Erythroblast (primary cell): ENCODE results near the gene ARHGAP40.

ENCODE experiments used
- DNase-seq, 2 experiments: peaks; one replicate each; lab custom pipeline; 2025; lab: John Stamatoyannopoulos, UW
- GATA1 ChIP-seq: IDR thresholded peaks from 2 replicates; pipeline ENCODE4 v1.6.1; 2011; ENCODE audit warnings: low read depth, mild to moderate bottlenecking, control low read depth, low read length, moderate library complexity
- POLR2A ChIP-seq: IDR thresholded peaks from 2 replicates; pipeline ENCODE4 v1.6.1; 2011; ENCODE audit warnings: mild to moderate bottlenecking, low read length

Gene ARHGAP40

DNA sequence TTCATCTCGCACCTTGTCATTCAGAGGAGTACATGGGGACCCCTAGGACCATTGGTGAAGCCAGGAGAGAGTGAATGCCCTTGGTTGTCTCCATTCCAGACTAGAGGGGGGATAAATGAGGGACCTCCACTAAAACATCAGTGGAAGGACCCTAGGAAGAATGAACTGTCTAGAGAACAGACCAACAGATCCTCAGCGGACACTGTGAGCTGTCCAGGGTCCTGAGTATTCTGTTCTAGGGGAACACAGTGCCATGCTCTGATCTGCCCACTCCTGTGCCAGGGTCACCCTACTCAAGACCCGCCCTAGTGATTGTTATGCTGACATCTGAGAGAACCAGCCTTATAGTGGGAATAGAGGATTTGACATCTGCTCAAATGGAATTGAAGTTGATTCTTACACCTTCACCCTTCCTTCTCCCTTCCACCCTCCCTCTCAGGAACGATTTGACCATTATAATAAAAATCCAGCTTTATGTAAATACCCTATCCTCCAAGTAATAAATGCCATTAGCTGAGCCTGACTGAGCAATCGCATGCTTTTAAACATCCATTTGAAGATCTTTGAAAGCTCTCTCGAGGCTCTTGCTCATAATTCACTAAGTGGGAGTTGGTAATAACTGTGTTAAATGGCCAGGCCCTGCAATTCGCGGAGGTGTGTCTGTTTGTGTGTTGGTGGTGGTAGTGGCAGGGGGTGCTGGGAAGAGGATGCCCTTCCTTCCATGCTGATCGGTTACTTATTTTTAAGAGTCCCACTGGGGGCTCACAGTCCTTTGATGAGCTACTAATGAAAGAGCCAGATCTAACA, 79.1 kb downstream of the ARHGAP40 start:
- peak; percentile 29 to 48 for DNase-seq

DNA sequence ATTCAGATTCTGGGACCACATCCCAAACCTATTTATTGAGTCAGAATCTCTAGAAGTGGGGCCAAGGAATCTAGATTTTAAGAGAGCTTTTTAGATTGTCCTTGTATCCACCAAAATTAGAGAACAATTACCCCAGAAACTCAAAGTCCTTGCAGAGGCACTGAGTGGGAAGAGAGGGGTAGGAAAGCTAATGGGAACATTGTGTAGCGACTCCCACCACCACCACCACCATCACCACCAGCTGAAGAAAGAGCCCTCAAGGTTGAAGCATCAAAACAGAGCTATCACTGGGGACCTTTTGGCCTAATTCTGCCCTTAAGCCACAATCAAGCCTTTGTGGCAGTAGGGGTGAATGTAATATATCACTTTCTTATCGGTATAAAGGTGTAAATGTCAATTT, 83.7 kb downstream of the ARHGAP40 start:
- DNase-seq: no peak
- TF ChIP-seq POLR2A: no peak
- TF ChIP-seq GATA1: no peak

More for the DNA sequence above, 79.1 kb downstream of the ARHGAP40 start:
- TF ChIP-seq POLR2A: no peak
- no peak for TF ChIP-seq GATA1

DNA sequence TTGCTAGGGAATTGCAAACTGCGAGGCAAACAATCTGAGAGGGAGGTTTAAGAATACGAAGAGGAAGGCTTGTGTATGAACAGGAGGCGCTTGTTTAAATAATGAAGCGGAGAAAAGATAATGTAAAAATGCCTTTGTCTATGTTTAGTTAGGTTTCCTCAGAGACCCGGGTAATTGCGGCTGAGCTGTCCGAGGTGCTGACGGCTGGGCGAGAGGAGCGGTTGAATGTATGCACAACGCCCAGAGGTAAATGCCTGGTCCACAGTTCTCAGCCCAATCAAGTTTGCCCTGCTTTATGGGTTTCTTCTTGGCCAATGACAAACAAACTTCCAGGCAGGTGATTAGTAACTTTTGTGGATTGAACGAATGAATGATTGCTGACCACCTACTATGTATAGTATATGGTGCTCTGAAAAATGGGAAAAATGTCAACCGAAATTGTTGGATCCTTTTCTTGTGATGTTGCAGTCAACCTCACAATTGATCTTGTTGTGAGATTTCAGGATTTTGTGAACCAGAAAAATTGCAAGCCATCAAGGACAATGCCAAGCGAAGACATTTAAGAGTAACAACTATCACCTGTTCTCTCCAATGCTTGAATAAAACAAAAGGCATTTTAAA, 84.4 kb downstream of the ARHGAP40 start:
- no peak for TF ChIP-seq GATA1
- no peak for TF ChIP-seq POLR2A
- peak; percentile 49 to 57 for DNase-seq

DNA sequence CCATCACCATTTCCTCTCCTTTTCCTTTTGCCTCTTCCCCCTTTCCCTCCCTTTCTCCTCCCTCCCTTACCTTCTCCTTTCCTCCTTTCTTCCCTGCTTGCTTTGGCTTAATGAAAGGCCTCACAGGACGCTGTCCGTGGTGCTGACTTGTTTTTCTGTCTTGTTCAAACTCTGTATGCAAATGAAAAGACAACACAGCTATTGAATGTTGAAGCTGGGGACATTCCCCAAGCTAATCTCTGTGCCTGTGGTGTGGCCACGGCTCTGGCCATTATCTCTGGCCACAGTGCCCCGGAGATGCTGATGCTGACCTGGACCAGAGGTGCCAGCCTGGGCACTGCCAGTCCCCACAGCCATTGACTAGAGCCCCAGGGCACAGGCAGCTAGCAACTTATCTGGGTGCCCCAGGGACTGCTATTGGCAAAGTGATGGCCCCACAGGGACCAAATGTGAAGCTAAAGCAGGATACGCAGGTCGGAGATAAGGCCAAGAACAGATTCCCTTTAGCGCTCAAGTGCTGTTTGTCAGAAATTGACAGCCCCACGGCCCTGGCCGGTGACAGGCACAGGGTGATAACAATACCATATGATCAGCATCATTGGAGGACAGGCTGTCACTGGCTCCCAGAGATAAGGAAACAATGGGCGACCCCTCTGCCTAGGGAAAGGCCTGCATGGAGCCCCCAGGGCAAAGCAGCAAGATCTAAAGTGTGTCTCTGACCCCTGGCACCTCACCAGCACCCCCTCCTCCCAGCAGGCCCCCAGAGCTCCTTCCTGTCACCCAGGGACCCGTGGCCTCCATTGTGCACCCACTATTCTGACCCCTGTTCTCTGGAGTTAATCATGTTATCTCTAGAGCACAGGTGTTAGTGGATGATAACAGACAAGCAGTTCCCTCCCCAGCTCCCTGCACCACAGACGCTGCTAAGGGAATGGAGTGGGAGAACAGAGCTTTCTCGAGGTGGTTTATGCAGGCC, 91.1 kb downstream of the ARHGAP40 start:
- TF ChIP-seq POLR2A (no peak), GATA1 (no peak)

DNA sequence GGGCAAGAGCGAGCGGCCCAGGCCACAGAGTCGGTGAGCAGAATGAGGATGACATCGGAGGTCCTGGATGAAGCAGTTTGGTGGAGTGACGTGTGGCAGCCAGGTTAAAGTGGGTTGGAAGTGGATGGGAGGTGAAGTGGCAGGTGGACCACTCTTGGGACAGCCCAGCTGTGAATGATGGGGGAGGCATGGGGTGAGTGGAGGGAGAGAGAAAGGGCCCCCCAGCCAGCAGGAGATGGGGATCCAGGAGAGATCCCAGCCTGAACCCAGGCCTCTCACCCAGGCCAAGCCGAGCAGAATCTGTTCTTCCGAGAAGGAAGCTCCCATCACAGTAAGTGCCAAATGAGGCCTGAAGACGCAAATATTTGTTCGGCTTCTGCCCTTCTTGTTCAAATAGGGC, 95.7 kb downstream of the ARHGAP40 start:
- TF ChIP-seq GATA1 (no peak), POLR2A (no peak)
- DNase-seq: no peak

More for the DNA sequence above, 91.1 kb downstream of the ARHGAP40 start:
- DNase-seq: peak; percentile 81 to 86

DNA sequence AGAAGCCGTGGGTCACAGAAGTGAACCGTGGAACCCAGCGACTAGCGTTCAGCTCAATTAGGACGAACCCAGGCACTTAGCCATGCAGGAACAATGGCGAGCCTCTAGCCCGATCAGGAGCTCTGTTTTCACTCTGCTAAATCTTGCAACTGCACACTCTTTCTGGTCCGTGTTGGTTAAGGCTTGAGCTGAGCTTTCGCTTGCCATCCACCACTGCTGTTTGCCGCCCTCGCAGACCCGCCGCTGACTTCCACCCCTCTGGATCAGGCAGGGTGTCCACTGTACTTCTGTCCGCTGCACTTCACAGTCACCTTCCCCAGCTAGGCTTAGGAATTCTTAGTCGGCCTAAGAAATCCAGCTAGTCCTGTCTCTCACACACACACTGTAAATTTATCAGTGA, 96.9 kb downstream of the ARHGAP40 start:
- DNase-seq: no peak
- TF ChIP-seq GATA1: no peak
- no peak for TF ChIP-seq POLR2A

DNA sequence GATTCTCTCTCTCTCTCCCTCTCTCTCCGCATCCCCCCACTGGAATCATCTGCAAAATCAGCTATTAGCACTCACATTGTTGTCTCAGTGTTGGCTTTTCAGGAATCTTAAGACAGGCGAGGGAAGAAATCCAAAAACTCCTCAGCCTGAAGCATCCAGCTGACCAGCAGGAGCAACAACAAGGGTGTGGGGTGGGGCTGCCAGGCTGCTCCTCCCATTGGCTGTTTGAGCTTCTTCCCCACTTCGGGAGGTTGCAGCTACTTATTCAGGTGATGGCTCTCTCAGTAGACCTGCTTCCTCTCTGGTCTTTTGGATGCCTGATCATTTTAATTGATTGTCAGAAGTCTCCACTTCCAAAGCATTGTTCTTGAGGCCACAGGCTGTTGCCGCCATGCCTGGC, 98.5 kb downstream of the ARHGAP40 start:
- no peak for TF ChIP-seq GATA1
- DNase-seq: no peak
